Dedifferentiated amniotic fluid mesenchymal stem cell (primary cell): ENCODE results near the gene ZMYM3.

ENCODE experiments used
- DNase-seq: peaks from one replicate; pipeline ENCODE4 v3.0.0-alpha.2; 2016; ENCODE audit errors: extremely low spot score

ZMYM3 gene

DNA sequence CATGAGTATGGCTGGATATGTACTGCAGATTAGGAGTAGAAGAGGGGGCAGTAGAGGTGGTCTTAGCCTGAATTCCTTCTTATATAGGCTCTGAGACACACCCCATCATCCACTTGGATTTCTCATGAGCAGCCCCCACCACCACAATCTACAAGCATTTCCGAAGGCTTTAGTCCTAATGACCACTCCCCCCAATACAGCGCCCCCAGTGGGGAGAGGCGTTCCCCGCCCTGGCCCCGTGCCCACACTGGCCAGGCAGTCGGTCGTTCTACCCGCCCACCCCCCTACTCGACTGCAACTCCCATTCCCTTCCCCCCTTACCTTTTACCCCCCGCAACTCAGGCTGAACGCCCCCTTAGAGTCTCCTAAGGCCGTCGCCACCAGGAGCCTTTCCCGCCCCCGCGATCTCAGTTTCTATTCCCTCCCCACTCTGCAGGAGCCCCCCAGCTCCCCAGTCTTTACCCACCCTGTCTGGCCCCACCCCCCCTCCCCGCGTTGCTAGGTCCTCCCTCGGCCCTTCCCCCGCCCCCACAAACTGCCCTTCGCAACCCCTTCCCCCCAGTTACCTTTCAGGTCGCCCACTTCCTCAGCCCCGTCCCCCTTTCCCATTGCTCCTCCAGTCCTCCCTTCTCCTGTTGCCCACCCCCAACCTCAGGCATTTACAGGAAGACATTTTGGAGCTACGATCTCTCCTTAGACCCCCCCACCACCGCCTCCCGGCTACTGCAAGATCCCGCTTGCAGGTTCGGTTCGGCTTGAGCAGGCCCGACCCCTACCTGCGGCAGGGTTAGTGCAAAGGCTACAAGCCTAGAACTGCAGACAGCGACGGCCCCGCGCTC is 468 bp downstream of the ZMYM3 start:
- DNase-seq: no peak

DNA sequence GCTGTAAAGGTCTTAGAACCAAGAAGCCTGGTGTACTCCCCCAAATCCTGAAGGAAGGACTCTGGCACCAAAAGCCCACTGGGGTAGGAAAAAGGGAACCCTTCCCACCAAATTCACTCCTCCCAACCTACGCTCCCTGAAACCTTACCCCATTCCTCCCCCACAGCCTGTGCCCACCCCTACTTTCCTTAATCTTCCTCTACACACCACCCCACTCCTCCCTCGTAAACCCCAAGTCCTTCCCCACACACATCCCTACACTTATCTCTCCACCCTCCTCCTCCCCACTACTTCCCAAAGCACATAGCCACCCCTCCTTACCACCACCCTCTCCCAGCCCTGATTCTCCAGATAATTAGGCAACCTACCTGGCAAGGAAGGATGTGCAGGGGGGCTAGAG is 1.7 kb downstream of the ZMYM3 start:
- DNase-seq: no peak

DNA sequence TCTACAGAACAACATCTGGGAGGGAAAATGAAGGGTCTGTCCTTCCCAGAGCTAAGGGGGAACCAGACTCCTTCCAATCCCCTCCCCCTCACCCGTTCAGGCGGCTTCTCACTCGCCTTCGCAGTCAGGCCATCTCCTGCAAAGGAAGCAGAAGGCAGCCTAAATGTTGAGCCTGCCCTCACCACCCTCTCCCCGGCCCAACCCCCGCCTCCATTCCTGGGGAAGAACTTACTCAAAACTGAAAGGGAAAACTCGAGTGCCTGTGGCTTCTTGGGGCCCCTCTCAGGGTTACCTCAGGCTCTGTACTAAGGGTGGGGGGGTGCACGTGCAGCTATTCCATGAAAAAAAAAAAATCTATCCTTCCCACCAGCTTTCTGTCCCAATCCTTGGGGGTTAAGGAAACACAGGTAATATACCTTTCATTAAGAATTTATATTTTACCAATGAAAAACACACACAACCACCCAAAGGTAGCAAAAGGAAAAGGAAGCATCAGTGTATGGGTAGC is 2.4 kb downstream of the ZMYM3 start:
- no peak for DNase-seq

DNA sequence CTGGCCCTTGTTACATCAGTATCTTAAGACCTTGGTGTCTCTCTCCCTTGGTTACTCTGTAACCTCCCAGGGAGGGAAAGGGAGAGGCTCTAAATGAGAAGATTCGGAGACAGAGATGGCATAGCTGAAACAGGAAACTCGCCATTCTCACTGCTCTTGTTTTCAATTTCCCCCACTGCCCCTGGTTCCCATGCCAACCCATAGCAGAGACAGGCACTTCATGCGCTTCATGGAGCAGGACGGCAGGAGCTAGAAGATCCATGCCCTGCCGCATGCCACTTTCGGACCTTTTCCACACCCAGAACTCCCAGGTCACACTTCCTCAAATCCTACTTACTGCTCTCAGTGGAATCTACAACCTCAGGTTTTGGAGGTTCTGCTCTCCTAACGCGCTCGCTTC is 3.1 kb downstream of the ZMYM3 start:
- DNase-seq: no peak

DNA sequence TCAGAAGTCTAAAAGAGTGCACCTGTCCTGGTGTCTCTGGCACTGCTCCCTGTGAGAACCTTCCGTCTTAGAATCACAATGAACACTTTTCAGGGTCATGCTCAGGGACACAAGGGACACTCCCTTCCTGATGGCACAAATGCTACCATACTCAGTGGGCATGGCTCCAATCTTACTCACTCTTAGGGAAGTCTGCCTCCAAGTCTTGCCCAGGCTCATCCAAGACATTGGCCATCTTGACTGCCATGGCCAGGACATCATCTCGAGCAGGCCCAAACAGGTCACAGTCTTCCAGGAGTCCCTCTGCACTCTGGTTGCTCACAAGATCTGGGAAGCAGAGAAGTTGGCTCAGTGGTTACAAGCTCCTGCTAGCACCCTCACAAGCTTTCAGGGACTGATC is 8.8 kb downstream of the ZMYM3 start:
- DNase-seq: no peak

DNA sequence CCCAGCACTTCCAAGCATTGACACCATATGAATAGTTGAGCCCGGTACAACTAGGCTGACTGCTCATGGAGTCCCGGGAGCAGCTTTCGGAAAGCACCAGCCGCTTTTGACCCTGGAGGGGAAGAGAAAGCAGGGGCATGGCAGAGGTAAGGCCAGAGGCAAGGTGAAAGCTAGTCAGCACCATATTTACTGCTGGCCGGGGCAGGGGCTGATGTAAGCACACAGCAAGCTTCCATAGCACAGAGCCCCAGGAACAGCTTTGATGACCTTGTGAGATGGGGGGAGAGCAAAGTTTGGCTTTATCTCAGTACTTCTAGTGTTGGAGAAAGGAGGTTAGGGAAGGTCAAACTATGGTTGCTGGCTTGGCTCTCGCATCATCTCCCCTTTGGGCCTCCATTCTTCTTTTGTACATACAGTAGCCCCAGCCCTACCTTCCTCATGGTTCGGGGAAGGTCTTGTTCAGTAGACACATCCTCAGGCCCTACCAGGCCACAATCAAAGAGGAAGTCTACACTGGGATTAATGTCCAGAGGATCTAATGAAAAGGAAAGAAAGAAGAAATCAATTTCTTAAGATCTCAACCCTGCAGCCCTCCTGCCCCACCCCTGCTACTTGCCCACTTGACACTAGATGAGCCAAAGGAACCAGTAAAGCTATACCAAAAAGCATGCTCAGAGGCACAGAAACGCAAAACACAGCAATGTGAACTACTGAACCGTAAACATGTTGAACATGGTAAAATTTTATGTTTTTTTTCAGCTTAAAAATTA is 9.4 kb downstream of the ZMYM3 start:
- DNase-seq: no peak

DNA sequence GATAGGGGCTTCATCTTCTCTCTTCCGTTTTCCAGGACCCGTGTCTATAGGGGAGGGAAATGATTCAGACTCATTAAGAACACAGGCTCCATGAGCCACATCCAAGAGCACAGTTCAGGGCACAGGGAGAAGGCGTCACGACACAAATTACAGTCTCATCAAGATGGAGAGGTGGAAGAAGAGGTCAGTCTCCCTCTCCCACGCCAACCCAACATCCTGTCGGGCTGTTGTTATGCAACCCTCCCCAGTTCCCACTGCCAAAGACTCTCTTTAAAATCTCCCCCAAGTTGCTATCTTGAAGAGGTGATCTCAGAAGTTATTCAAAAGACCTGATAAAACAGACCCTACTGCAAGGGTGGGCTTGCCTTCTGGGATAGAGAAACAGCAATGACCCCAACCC is 12.6 kb downstream of the ZMYM3 start:
- no peak for DNase-seq

DNA sequence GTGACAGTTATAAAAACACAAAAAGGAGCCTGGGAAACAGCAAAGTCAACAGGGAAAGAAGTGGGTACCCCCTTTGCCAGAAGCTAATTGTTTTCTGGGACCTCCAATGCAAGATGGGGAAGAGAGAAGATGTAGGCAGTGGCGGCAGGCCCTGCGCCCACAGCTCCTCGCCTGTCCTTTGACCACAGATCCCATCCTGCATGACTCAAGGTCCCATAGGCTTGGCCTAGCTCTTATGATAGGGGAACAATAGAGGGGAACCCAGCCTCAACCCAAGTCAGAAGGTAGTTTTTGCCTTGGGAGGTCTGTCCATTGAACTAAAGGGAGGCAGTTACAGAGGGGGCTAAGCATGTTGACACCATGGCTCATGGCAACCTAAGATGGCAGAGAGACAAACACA is 14.2 kb downstream of the ZMYM3 start:
- DNase-seq: no peak

DNA sequence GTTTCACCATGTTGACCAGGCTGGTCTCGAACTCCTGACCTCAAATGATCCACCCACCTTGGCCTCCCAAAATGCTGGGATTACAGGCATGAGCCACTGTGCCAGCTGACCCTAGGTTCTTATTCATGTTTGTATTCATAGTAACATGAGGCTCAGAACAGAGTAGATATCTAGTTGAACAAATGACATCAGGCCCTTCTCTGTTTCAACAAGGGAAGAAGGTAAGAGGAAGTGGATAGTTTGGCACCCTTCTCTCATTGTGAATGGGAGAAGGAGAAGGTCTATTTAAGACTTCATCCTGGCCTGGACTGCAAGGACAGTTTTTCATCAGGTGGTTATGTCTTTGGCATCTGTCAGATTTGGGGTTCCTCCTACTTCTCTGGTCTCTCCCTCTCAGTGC is 17.1 kb downstream of the ZMYM3 start:
- no peak for DNase-seq

DNA sequence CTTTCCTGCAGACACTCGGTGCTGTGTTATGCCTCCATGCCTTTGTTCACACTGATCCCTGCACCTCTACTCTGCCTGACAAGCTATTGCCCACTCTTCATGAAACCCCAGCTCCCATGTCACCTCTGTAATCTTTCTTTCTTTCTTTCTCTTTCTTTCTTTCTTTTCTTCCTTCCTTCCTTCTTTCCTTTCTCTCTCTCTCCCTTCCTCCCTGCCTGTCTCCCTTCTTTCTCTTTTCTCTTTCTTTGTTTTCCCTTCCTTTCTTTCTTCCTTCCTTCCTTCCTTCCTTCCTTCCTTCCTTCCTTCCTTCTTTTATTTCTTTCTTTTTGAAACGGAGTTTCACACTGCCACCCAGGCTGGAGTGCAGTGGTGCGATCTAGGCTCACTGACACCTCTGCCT is 18.5 kb downstream of the ZMYM3 start:
- no peak for DNase-seq

DNA sequence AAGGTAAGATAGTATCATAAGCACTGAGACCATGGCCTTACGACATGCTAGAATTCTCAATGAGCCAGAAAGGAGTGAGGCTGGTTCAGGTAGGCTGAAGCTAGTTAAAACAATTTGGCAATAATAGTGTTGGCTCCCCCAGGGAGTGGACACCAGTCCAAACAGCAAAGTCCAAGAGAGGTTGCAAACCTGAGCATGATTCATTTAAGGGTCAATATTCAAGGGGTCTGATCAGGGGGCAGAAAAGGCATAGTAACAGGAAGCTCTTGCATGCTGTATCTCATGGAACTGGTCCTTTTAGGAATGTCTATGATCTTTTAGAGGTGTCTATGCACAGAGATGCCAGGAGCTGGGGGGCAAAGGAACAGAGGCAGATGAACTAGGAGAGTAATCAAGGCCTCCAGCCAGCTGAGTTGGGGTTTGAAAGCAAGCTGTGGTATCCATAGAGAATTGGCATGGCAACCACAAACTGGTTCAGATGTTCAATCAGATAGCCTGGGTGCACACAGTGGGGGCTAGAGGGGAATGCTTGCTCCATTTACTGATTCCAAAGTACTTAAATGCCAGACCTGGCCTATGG is 25.8 kb downstream of the ZMYM3 start:
- DNase-seq: no peak

DNA sequence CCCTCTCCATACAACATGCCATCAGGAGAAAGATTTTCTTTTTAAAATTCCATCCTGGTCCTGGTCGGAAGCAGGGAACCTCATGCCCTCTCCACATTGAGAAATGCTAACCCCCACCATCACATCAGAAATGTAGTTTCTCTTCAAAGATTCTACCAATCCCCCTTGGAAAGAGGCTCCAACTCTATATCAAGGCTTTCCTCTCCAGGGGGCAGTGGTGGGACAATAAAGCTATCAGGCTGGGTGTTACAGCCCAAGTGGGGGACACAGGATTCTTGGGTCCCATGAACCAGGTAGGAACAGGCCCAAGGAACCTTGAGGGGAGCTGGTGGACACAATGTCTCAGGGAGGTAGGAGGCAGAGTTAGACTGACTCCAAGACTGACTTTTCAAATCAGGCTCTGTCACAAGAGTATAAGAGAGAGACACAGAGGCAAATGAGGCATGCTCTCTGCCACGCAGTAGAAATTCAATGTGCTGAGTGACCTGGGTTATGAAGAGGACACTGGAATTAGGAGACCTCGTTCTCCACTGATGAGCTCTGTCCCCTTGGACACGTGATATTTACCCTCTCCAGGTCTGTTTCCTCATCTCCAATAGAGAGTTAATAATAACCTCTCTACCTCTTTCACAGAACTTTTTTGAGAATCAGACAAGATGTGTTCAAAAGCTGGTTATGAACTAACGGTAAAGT is 26.4 kb downstream of the ZMYM3 start:
- DNase-seq: no peak

DNA sequence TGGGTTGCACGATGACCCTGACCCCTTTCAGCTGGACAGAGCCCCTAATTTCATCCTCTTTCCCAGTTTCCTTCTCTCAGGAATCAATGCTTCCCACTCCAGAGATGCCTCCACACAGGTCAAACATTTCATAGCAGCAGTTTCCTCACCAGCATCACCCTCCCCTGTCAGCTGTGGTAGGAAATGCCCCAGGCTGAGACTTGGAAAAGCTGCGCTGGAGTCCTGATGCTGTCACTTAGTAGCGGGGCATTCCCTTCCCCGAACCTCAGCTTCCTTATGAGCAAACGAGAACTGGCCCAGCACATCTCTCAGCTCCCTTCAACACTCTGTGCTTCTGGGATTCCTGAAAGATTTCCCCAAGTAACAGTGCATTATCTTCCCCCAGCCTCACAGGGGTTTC is 28.3 kb downstream of the ZMYM3 start:
- no peak for DNase-seq

DNA sequence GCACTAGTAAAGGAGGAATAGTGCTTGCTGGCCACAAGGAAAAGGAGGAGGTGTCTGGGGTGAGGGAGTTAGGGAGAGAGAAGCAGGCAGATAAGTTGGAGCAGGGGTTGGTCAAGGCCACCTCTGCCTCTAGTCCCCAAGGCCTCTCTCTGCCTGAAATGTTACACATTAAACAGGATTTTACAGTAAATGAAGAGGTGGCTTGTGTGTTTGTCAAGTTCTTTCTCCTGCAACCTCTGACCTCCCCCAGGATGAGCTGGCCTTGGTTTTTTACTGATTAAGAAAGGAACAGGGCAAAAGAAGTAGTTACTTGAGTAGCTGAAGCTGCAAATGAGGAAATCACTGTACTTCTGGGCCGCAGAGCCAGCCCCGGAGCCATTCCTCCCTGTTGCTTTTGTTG is 28.9 kb downstream of the ZMYM3 start:
- no peak for DNase-seq

DNA sequence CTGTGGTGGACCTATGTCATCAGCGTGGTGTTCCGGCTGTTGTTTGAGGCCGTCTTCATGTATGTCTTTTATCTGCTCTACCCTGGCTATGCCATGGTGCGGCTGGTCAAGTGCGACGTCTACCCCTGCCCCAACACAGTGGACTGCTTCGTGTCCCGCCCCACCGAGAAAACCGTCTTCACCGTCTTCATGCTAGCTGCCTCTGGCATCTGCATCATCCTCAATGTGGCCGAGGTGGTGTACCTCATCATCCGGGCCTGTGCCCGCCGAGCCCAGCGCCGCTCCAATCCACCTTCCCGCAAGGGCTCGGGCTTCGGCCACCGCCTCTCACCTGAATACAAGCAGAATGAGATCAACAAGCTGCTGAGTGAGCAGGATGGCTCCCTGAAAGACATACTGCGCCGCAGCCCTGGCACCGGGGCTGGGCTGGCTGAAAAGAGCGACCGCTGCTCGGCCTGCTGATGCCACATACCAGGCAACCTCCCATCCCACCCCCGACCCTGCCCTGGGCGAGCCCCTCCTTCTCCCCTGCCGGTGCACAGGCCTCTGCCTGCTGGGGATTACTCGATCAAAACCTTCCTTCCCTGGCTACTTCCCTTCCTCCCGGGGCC is 29.7 kb downstream of the ZMYM3 start:
- no peak for DNase-seq

DNA sequence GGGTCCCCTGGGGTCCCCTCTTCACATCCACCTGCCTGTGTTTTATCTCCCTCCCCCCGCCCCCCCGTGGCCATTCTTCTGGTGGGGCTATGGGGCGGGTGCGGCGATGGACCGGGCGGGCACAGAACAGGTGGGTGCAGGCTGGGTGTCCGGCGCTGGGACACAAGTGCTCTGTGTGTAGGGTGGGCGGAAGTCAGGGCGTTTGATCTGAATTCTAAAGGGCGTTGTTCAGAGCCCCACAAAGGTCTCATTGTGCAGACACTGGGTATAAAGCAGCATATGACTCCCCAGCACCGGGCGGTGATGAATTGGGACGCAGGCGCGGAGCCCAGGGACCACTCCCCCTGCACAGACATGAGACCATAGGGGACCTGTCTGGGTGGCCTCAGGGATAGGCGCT is 31.0 kb downstream of the ZMYM3 start, which contains the start of gene GJB1:
TSS of gene GJB1 (plus strand) at position 296 of the 400 bp plus-strand sequence. CDS start 484 bp downstream, outside the sequence.
- no peak for DNase-seq

DNA sequence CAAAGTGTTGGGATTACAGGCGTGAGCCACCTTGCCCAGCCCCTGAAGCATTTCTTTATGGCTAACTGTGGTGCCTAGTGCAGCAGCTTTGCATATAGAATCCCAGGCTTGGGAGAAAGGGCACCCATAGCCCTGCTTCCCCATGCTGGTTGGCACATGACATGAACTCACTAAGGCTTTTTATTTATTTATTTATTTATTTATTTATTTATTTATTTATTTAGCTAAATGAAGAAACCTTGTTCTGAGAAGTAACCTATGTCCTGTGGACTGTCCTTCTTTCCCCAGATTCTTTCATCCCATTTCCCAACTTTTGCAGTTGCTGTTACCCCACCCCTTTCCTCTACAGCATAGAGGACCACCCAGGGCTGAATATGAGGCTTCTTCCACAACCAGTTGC is 32.8 kb downstream of the ZMYM3 start:
- no peak for DNase-seq

DNA sequence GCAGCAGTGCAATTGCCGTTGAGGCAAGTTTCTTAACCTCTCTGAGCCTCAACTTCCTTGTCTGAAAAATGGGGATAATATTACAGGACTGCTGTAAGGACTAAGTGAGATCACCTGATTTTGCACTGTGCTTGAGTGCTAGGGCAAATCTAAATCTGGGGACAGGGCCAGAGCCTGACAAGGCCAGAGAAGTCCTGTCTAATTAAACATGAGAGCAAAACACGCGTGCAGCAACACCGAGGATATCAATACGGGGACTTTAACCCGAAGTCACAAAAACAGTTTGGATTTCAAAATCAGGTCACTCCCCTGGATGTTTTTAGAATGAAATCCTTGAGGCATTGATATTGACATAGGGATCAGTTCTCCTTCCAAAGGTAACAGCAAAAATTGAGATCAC is 36.6 kb downstream of the ZMYM3 start:
- no peak for DNase-seq

DNA sequence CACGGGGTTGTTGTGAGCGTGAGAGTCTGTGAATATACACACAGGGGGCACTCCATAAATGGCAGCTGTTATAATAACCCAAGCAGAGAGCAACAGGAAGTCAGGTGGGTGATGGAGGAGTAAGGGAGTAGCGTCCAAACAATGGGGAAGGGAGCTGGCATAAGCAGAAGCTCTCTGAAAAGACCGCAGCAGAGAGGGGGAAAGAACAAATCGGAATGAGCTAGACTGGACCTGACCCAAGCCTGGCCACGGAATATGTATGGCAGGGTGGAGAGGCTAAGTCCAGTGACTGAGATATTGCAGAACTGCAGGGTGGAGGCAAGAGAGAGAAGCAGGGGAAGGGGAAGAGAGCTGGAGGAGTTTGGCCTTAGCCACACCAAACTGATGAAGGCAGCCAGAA is 37.5 kb downstream of the ZMYM3 start:
- DNase-seq: no peak

DNA sequence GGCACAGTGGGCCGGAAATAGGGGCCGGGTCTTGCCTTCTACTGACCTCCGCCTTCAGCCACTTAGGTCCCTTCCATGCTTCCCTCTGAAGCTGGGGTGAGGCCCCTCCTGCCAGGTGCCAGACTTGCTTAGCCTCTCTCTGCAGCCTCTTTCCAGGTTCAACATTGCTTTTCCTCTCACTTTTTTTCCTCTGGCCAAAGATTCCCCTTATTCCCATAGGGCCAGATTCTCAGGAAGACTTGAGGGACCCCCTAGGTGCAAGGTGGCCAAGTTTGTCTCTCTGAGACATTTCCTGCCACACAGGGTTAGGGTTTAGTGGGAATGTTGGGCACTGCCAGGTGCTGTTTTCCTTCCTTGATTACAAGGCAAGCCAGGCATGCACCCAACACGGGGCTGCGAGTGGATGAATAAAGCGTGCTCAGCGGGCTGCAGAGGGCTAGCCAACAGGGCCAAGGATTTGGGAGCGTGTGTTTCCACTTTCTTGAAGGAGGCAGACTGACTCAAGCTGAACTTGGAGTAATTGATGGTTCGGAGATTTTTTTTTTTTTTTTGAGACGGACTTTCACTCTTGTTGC is 38.5 kb downstream of the ZMYM3 start:
- no peak for DNase-seq
